KMS-11 (cell line): ENCODE measurements around the gene SULT6B1.

Experiments used
- H2AFZ ChIP-seq: fragments of 200-600 bp; sonication (generic); 2 replicates; pipeline ENCODE4 v1.6.1; 2016; ENCODE audit warnings: antibody characterized with exemption, mixed run types, low read depth
- H3K27ac ChIP-seq: fragments of 200-600 bp; sonication (generic); 2 replicates; pipeline ENCODE4 v1.6.1; 2016; ENCODE audit warnings: mild to moderate bottlenecking, mixed run types
- H3K27me3 ChIP-seq: fragments of 200-600 bp; sonication (generic); 2 replicates; pipeline ENCODE4 v1.6.1; 2017; ENCODE audit warnings: mild to moderate bottlenecking, low read depth, mixed run types, moderate library complexity; ENCODE audit not compliant: insufficient read depth
- H3K36me3 ChIP-seq: fragments of 200-600 bp; sonication (generic); 2 replicates; pipeline ENCODE4 v1.6.1; 2017; ENCODE audit warnings: mild to moderate bottlenecking, mixed run types; ENCODE audit not compliant: insufficient read depth
- H3K4me1 ChIP-seq: fragments of 200-600 bp; sonication (generic); 2 replicates; pipeline ENCODE4 v1.6.1; 2016; ENCODE audit warnings: mild to moderate bottlenecking, low read depth, mixed run types; ENCODE audit not compliant: poor library complexity, severe bottlenecking
- H3K4me2 ChIP-seq: fragments of 200-600 bp; sonication (generic); 2 replicates; pipeline ENCODE4 v1.7.0; 2016; ENCODE audit warnings: mild to moderate bottlenecking, mixed run types
- H3K4me3 ChIP-seq: fragments of 200-600 bp; sonication (generic); IDR thresholded peaks from 2 replicates; pipeline ENCODE4 v1.6.1; 2017; ENCODE audit warnings: low read depth, low read length, mixed read lengths; ENCODE audit not compliant: insufficient read depth
- H3K79me2 ChIP-seq: fragments of 200-600 bp; sonication (generic); 2 replicates; pipeline ENCODE4 v1.6.1; 2016; ENCODE audit warnings: low read depth, mixed run types; ENCODE audit not compliant: insufficient read depth
- H3K9ac ChIP-seq: fragments of 200-600 bp; sonication (generic); 2 replicates; pipeline ENCODE4 v1.6.1; 2016; ENCODE audit warnings: mild to moderate bottlenecking, mixed run types
- H4K20me1 ChIP-seq: fragments of 200-600 bp; sonication (generic); 2 replicates; pipeline ENCODE4 v1.6.1; 2016; ENCODE audit warnings: mild to moderate bottlenecking, mixed run types; ENCODE audit not compliant: insufficient read depth
- TF ChIP-seq, protein P1 (sequence below): fragments of 200-600 bp; sonication (generic); conservative IDR thresholded peaks from 2 replicates; pipeline ENCODE4 v1.6.1; 2017; ENCODE audit warnings: low read depth, mild to moderate bottlenecking, antibody characterized with exemption, low read length, moderate library complexity, mixed read lengths

The SULT6B1 gene

DNA sequence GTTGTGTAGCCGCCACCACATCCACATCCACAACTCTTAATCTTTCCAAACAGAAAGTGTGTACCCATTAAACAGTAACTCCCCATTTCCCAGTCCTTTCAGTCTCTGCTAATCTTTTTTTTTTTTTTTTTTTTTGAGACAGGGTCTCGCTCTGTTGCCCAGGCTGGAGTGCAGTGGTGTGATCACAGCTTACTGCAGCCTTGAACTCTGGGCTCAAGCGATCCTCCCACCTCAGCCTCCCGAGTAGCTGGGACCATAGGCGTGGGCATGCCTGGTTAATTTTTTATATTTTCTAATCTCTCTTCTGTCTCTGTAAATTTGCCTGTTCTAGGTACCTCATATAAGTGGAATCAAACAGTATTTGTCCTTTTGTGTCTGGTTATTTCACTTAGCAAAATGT, 35.2 kb downstream of the SULT6B1 start:
- Histone ChIP-seq H4K20me1 (no peaks in the 10 kb centered on the region), H3K4me3 (no peak overlapping the region), H3K4me1 (peaks cover 19% of the 10 kb centered on the region), H3K79me2 (peaks cover 18% of the 10 kb centered on the region; the same call in 1 of the 2 replicates), H3K9ac (no peak overlapping the region), H3K36me3 (no peaks in the 10 kb centered on the region), H3K27me3 (no peaks in the 10 kb centered on the region), H3K27ac (no peak overlapping the region), H3K4me2 (no peak overlapping the region), H2AFZ (no peak overlapping the region)
- TF ChIP-seq, protein P1, sequence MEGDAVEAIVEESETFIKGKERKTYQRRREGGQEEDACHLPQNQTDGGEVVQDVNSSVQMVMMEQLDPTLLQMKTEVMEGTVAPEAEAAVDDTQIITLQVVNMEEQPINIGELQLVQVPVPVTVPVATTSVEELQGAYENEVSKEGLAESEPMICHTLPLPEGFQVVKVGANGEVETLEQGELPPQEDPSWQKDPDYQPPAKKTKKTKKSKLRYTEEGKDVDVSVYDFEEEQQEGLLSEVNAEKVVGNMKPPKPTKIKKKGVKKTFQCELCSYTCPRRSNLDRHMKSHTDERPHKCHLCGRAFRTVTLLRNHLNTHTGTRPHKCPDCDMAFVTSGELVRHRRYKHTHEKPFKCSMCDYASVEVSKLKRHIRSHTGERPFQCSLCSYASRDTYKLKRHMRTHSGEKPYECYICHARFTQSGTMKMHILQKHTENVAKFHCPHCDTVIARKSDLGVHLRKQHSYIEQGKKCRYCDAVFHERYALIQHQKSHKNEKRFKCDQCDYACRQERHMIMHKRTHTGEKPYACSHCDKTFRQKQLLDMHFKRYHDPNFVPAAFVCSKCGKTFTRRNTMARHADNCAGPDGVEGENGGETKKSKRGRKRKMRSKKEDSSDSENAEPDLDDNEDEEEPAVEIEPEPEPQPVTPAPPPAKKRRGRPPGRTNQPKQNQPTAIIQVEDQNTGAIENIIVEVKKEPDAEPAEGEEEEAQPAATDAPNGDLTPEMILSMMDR = no peak

DNA sequence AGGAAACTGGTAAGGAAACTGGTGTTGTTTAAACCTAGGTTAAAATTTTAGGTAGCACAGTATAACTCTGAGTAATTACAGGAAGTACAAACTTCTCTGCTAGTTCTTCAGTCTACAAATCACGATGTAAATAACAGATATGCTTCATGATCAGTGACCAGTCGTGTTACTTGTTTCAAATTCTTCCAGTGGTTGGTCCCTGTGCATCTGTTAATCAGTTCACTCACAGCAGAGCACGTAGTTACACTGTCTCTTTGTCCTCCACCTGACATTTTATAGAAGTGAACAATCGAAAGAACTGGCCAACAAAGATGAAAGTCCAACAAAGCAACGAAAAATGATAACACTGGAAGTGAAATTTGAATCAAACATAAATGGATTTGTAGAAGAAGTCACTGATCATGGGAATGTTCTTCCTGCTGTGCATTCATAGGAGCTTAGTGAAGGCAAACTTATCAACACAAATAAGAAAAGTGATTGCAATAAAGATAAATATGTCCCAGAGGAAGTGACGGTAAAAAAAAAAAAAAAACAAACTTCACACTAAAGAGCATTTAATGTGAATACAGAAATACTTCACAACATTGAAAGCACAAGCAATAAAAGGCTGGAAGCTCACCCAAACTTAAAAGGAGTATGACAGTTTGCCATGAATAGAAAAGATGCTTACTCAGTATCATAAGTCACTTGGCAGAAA, 38.7 kb downstream of the SULT6B1 start:
- H4K20me1 ChIP-seq = no peaks in the 10 kb centered on the region
- no peak overlapping the region for H2AFZ ChIP-seq
- TF ChIP-seq, protein P1 = no peak
- no peaks in the 10 kb centered on the region for H3K27me3 ChIP-seq
- H3K4me2 ChIP-seq = no peak overlapping the region
- H3K9ac ChIP-seq = no peak overlapping the region
- no peaks in the 10 kb centered on the region; the same call in 1 of the 2 replicates for H3K36me3 ChIP-seq
- no peak overlapping the region for H3K27ac ChIP-seq
- 0 out of 2 replicates have a peak, but pooled peaks cover 4% of the 10 kb centered on the region for H3K79me2 ChIP-seq
- no peak overlapping the region for H3K4me3 ChIP-seq
- peaks cover under 1% of the 10 kb centered on the region for H3K4me1 ChIP-seq

DNA sequence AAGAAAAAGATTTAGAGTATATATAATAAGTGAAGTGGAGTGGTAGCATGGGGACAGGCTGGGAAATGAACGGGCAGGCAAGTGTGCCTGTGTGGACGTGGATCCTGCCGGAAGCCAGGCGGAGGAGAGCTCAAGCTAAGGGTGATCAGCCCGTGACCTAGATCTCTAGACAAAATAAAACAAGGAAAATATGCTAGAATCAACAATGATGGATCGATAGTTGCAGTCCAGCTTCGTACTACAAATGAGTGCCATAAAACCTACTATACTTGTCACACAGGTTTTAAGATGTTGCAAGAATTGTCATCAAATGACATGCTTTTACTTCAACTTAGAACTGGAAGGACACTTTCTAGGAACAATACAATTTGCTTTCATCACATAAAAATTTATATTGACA, 40.1 kb downstream of the SULT6B1 start:
- 0 out of 2 replicates have a peak, but pooled peaks cover 3% of the 10 kb centered on the region for H3K79me2 ChIP-seq
- no peaks in the 10 kb centered on the region for H4K20me1 ChIP-seq
- TF ChIP-seq, protein P1 = no peak
- no peaks in the 10 kb centered on the region; the same call in 1 of the 2 replicates for H3K36me3 ChIP-seq
- no peak overlapping the region for H2AFZ ChIP-seq
- no peak overlapping the region for H3K27ac ChIP-seq
- H3K4me1 ChIP-seq = no peaks in the 10 kb centered on the region
- no peak overlapping the region for H3K9ac ChIP-seq
- H3K27me3 ChIP-seq = no peaks in the 10 kb centered on the region
- H3K4me2 ChIP-seq = no peak overlapping the region
- no peak overlapping the region for H3K4me3 ChIP-seq

DNA sequence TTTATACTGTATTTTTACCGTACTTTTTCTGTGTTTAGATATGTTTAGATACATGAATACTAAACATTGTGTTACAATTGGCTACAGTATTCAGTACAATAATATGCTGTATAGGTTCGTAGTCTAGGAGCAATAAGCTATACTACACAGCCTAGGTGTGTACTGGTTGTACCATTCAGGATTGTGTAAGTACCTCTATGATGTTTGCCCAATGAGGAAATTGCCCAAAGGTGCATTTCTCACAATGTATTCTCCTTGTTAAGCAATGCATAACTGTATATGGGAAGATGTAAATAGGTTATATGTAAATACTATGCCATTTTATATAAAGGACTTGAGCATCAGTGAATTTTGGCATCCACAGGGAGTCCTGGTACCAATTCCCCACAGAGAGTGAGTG, 42.4 kb downstream of the SULT6B1 start:
- Histone ChIP-seq H3K79me2 (0 out of 2 replicates have a peak, but pooled peaks cover 3% of the 10 kb centered on the region), H3K4me2 (no peak overlapping the region), H3K36me3 (no peaks in the 10 kb centered on the region; the same call in 1 of the 2 replicates)

More for the DNA sequence above, 42.4 kb downstream of the SULT6B1 start:
- no peak overlapping the region for H3K9ac ChIP-seq
- H3K27ac ChIP-seq = no peak overlapping the region
- no peak overlapping the region for H3K4me3 ChIP-seq
- no peaks in the 10 kb centered on the region for H3K4me1 ChIP-seq
- TF ChIP-seq, protein P1 = no peak
- no peak overlapping the region for H2AFZ ChIP-seq
- H4K20me1 ChIP-seq = no peaks in the 10 kb centered on the region
- no peaks in the 10 kb centered on the region for H3K27me3 ChIP-seq
